Kidney capillary endothelial cell (primary cell): Measurements from ENCODE around the gene AGRN.
A peak's percentile ranks its signal among the peaks of the same experiment; 100 is the strongest.
"Not testable (repeated sequence)": the region's sequence is repeated elsewhere in the genome, so short reads cannot be mapped to it uniquely, and the experiment has no call there.

Source experiments
- DNase-seq: peaks from one replicate; pipeline ENCODE4 v3.0.0-alpha.2; 2018; ENCODE audit warnings: low spot score

AGRN gene

DNA sequence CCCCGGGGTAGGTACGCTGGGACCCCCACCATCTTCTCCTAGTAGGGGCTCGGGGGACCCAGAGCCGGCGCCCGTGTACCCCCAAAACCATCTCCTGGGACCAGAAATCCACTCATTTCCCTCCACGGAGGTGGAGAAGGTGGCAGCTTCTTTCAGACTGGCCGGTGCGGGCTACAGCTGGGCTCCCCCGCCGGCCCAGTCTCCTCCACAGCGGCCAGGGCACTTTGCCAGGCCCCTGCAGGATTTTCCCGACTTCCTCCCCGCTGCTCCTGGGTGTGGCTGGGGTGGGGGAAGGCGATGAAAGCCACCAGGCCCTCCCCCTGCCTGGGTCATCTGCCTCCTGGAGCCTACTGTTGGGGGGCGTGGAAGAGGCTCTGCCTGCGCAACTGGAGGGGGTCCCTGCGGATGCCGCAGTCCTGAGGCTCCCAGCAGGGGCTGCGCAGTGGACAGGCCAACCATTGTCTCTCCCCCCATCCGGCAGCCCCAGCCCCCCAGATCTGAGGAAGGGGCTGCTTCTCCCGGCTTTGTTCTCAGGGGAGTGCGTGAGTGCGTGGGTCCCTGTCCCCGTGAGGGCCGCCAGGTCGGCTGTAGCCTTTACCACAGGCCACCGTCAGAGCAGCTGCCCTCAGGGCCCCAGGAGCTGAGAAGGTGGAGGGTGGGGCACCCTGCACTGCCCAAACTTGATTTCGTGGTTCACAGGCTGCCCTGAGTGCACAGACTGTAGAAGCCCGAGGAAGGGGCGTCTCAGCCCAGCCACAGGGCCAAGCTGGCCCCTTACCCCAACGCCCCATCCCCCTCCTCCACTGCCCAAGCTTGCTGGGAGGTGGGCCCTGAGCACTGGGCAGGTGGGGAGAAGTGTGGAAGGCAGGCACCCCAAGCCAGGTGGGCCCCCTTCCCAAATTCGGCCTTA is 1.3 kb downstream of the AGRN start:
- DNase-seq = peak; percentile 75

DNA sequence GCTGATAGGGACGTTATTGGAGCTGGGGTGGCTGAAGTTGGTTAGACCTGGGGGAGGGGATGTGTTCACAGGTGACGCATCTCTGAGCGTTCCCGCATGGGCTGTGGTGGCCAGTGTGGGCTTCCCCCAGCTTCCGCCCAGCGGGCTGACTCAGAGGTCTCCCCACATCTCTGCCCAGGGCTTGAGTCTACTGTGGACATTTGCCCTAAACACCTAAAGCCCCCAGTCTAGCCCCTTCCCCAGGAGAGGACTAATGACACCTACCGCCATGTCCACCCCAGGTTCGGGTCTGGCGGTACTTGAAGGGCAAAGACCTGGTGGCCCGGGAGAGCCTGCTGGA is 2.0 kb downstream of the AGRN start:
- no peak for DNase-seq

DNA sequence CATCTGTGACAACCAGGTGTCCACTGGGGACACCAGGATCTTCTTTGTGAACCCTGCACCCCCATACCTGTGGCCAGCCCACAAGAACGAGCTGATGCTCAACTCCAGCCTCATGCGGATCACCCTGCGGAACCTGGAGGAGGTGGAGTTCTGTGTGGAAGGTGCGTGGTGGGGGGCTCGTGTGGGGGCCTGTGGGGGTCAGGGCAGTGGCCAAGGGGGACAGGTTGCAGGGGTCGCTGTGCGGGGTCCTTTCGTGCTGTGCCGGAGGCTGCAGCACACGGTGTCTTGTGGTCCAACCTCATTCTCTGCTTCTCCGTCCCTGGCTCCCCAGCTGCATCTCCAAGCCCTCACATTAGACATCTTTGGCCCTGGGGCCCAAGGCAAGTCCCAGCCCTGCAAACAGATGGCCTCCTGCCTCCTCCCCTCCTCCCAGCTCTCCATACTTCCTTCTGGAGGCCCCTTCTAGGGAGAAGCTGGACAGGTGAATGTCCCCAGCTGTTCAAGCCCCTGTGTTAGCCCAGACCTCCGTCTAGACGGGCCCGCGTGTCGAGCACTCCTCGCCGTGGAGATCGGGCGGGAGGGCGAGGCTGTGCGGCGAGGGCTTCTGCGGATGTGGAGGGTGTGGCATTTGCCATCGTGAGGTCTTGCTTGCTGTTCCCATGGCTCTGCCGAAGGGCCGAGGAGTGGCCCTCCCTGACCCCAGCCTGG is 2.5 kb downstream of the AGRN start:
- no peak for DNase-seq

DNA sequence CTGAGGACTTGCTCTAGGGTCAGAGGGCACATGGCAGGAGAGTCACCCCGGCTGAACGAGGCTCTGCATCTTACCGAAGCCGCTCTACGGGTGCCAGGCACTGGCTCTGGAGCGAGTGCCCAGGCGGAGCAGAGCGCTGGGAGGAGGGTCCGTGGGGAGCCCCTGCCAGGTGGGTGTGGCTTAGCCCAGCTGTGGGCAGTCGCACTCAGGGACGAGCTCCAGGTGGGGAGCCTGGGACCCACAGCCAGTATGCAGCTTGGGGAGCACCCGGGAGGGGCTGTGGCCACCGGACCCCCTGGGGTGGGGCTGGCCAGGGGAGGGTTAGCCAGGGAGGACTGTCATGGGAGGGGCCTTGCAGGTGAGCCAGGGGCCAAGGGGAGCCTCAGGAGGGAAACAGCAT is 3.8 kb downstream of the AGRN start:
- DNase-seq = no peak

DNA sequence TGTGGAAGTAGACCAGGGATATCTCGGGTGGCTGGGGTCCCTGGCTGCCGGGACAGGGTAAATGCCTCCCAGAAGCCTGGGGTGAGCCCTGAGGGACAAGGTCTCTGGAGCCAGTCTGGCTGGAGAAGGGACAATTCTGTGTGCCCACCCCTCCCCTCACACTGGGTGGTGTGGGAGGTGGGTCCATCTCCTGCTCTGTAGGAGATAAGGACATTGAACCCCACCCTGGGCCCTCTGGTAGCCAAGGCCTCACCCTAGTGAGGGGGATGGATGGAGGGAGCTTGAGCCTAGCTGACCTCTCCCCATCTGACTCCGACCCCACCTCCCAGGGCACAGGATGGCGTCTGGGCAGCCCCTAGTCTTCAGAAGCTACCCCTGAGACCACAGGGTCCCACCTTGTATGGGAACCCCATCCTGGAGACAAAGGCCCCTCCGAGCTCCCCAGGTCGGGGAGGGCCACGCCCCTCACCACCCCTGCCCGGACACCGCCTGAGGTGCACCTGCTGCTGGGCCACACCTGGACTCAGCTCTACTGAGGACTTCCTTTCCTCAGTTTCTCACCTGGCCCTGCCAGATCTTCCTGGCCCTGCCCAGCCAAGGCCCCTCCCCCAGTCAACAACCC is 4.3 kb downstream of the AGRN start:
- no peak for DNase-seq

DNA sequence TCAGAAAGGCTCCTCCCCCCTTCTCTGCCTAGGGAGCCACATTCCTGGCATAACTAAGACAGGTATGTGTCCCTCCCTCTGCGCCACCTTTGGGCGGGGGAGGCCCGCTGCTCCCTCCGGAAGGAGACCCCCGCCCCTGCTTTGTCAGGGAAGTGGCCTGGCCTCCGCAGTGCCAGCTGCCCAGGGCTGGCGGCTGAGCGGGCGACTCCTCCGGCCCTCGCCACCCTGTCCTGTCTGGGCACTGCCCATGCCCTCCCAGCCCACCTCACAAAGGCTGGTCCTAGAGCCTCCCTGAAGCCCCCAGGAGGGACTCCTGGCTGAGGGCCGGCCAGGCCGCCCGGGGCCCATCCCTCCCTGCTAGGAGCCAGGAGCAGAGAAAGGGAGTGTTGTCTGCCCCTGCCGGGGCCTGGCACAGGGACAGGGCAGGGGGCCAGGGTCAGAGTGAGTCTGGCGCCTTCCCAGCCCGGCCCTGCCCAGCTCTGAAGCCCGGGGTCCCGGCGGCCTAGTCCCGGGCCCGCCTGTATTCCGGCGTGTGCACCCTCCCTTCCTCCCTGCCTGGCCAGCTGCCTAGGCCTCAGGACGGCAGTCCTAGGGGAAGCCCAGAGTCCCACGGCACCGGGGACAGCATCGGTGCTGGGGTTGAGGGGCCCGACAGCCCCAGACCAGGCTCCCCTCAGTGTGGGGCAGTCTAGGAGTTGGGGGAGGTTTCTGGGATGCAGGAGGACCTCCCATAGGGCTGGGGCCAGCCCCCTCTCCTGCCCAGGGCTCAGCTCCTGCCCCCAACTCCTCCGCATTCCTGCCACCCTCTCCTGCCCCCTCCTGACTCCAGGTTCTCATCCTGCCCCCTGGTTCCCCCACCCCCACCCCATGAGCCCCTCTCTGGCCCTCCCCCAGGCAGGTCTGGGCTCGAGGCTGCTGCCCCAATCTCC is 5.1 kb downstream of the AGRN start:
- no peak for DNase-seq

DNA sequence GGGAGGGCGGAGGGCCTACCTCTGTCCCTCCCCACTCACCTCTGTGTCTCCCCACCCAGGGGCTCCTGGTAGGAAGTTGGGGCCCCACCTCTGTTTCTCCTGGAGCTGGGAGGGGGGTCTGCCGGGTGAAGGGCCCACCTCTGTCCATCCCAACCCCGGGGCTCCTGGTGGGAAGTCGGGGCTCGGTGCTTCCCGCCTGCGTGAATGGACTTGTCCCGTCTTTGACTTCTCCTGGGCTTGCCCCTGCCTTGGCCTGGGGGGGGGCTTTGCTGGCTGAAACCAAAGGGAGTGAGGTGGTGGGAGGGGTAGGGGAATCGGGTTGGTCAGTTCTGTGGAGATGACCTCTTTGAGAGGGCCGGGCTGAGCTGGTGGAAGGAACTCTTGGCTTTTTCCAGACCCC is 5.8 kb downstream of the AGRN start:
- DNase-seq = no peak

DNA sequence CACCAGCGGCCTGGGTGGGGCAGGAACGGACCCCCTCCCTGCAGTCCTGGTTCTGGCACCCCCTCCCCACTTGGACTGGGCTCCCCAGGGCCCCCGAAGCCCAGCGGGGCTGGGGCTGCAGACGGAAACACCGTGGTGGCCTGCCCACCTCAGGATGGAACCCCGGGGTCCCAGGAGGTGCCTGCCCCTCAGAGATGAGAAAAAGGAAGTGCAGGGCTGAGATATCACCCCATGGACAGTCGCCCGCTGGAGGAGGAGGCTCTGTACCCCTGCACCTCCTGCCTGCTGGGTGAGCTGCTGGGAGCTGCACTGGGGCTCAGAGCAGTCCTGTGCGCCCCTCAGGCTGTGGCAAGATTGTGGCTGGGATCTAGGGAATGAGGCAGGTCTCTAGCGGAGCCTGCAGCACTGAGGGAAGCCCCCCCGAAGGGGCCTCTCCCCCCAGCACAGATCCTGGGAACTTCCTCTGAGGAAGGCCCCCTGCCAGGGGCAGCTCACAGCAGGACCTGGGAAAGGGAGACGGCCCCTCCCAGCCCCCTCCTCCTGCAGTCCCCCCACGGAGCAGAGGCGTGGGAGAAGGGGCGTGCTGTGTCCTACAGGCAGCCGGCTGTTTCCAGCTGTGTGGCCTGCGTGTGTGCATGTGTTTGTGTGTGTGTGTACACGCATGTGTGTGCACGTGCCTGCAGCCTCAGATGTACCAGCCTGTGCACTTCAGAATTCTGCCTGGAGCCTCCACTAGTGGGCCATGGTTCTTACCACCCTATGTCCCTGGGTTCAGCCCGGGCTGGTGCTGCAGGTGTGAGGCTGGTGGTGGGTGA is 6.9 kb downstream of the AGRN start:
- no peak for DNase-seq

DNA sequence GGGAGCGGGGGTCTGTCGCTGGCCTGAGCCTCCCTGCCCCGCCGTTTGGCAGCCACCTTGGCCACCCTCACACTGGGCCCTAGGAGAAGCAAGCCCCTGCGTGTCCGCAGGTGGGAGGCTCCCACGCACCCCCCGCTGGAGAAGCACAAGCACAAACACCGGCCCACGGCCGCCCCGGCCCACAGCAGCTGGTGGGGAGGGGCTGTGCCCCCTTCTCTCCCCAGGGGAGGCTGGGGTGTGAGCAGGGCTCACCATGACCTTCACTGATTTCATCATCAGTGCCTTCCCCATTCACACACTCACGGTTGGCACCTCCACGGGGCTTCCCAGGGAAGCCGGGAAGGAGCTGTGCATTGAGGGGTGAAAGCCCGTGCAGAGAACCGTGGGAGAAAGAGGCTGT is 7.9 kb downstream of the AGRN start:
- DNase-seq = no peak

DNA sequence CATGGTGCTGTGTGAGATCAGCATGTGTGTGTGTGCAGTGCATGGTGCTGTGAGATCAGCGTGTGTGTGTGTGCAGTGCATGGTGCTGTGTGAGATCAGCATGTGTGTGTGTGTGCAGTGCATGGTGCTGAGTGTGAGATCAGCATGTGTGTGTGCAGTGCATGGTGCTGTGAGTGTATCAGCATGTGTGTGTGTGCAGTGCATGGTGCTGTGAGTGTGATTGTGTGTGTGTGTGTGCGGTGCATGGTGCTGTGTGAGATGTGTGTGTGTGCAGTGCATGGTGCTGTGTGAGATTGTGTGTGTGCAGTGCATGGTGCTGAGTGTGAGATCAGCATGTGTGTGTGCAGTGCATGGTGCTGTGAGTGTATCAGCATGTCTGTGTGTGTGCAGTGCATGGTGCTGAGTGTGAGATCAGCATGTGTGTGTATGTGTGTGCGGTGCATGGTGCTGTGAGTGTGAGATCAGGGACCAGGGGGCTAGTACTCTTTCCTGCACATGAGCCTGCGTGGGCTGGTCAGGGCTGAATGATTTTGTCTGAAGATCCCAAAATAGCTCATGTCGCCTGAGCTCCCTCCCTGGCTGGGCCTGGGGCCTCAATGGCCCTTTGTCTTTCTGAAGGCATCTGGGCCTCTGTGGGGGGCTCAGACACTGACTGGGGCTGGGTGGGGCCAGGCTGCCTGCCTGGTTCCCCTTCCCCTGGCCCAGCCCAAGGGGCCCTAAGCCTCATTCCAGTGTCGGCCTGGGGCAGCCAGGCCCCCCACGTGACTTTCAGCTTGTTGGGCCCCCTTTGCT is 11.1 kb downstream of the AGRN start:
- not testable (repeated sequence) for DNase-seq

DNA sequence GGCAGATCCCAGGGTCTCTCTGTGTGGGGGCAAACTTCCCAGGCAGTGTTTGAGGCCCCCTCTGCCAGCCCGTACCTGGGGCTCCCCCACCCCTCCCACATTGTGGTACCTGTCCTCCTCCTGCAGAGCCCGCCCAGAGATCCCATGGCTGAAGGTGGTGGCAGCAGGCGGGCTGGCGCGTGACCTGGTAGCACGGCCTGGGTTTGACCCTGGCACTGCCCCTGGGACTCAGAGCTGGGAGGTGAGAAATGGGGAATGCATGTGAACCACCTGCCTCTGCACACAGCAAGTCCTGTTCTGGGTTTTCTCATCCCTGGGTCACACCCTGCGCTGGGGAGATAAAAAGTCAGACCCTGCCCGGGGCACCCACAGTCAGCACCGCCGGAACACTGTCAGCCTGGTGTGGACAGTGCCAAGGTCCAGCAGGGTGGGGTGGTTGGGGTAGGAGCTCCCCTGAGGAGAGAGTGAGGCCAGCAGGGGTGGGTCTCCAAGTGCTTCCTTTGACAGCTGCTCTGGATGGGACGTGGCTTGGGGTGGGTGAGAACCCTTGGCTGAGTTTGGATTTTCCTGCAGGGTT is 11.8 kb downstream of the AGRN start:
- DNase-seq = no peak

DNA sequence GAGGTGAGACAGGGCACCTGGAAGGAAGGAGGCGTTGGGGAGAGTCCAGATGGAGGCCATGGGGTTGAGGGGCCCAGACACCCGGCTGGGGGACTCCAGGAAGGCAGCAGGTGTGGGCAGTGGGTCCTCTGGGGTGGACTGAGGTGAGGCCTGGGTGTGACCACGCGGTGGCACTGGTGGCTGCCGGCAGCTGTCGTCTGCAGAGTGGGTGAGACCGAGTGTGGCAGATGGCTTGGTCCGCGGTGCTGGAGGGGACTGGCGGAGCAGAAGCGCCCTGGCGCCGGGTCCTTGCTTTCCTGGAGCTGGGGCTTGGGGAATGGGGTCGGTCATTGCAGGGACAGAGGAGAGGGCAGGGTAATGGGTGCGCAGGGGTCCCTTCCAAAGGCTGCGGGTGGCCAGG is 12.5 kb downstream of the AGRN start:
- no peak for DNase-seq

DNA sequence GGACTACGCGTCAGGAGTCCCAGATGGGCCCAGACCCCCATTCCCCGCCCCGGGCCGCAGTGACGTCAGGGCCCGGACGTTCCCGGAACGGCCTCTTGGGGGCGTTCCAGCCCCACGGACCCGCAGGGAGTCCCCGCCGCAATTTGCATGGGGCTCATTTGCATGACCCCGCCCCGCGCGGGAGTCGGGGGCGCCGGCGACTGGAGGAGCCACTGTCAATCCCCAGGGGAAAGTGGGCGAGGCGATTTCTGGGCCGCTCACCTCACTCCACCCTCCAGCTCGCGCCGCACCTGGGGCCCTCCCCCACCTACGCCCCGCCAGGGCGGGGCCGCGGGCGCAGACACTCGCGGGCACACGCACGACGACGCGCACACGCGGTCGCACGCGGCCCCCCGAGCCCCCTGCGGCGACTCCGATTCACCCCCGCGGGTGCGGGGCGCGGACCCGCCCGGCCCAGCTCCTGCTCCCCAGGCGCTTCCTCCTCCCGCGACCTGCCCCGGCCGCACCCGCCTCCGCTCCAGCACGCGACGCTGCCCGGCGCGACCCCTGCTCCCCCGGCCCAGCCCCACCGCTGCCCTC is 13.2 kb downstream of the AGRN start:
- DNase-seq = peak; percentile 59

DNA sequence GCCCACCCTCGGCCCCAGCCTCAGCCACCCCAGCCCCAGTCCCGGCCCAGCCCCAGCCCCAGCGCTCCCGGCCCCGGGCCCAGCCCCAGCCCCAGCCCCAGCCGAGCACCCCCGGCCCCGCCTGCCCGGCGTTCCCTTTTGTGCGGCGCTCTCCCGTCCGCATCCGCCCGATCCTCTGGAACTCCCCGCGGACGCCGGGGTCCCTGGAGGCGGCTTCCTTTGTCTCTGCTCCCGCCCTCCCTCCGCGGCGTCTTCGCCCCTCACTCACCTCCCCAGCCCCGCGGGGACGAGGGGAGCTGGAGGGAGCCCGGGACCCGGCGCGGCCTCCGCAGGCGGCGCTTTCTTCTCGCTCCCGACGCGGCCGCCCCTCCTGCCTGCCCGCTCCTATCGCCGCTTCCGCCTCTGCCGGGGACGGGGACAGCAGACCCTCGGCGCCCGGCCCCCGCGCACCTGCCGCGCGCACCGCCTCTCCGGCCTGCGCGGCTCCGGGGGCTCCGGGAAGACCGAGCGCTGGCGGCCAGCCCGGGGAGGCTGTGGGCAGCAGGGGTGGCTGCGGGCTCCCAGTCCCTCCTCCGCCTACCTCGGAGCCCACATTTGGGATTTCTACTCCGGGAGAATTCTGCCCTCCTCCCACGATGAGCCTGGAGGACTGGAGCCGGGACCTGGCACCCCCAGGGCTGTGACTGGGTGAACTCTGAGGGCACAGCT is 14.0 kb downstream of the AGRN start:
- no peak for DNase-seq

DNA sequence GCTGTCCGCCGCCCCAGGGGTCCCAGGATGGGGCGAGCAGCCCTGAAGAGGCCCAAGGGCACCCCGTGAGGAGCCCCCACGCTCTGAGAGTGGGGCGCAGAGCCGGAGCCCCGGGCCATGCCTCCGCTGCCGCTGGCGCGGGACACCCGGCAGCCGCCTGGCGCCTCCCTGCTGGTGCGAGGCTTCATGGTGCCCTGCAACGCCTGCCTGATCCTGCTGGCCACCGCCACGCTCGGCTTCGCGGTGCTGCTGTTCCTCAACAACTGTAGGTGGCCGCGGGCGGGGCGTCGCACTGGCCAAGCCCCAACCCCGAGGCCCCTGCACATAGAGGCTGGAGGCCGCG is 14.5 kb downstream of the AGRN start:
- DNase-seq = no peak

DNA sequence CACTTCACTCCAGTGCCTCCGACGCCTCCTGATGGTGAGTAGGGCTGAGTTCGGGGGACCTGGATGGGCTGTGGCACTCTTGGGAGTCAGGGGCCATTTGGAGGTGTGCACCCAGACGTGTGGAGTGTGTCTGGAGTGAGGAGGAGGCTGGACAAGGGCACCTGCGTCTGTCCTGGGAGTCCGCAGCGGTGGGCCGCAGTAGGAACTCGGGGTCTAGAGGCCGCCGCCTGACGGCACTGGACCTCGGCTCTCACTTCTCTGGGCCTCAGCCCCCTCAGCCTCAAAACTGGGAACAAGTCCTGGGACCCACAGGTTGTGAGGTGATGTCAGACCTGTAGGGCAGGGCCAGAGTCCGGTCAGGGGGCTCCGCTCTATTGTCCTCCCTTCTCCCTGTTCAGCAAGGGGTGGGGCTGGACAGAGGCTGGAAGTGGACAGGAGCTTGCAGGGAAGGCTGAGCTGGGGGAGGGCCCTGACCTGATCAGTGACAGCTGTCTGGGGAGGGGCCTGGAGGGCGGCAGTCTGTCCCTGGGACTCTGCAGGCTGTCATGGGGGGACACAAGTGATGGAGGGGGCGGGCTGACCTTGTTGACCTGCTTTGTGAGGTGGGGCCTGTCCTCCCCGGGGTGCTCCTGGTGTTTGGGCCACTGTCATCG is 15.5 kb downstream of the AGRN start:
- no peak for DNase-seq

DNA sequence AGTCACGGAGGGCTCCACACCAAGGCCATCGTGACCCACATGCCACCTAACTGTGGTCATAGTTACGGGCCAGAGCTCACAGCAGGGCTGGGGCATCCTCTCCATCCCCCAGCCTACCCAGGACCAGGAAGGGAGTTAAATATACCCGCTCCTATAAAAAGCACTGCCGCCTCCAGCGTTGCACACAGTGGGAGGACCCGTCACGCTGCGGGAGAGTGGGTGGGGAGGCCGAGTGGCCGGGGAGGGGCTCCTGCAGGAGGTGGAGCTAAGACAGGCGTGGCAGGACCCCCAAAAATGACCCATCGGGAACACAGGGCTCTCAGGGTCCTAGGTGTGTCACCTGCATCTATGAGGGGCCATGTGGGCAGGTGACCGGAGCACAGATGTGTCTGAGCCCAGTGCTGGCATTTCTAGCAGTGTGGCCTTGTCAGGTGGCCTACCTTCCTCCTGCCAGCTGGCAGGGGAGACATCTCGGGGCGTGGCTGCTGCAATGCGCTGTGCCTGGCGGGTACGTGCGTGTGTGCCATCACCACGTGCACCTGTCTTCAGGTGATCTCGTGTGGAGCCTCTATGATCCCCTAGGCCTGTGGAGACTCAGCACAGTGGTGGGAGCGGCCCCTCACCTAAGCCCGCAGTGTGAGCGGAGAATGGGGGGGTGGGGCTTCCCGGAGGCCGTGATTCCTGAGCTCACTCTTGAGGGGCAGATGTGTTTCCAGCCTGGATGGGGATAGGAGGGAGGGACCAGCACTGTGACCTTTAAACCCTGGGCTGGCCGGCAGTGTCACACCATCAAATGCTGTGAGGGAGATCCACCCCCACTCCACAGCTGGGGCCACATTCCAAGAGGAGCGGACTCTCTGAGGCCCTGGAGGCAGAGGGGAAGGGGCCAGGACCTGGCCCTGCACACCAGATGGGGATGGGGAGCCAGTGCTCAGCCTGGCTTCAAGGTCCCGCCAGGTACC is 17.7 kb downstream of the AGRN start:
- DNase-seq = no peak
